Hematopoietic multipotent progenitor cell treated with erythropoietin and hydrocortisone succinate and interleukin-3 and kit ligand, for 15 days (in vitro differentiated cells): ENCODE results near the gene ZNF512.
"Not testable (repeated sequence)": the region's sequence is repeated elsewhere in the genome, so short reads cannot be mapped to it uniquely, and the experiment has no call there.

Experiments
- DNase-seq: peaks from one replicate; pipeline ENCODE4 v3.0.0-alpha.2; 2015; ENCODE audit warnings: low spot score

ZNF512 gene

GRCh38 chr2:27583390-27583915, 611 bp downstream of the ZNF512 start:
- DNase-seq: no peak

- DNase-seq: no peak
These were observed 1.8 kb downstream of the ZNF512 start for GRCh38 chr2:27584597-27584996.

GRCh38 chr2:27587025-27587424, 4.2 kb downstream of the ZNF512 start:
- no peak for DNase-seq

GRCh38 chr2:27588308-27588707, 5.5 kb downstream of the ZNF512 start:
- no peak for DNase-seq

GRCh38 chr2:27591745-27592144, 8.9 kb downstream of the ZNF512 start:
- no peak for DNase-seq

- no peak for DNase-seq
These were observed 10.4 kb downstream of the ZNF512 start for GRCh38 chr2:27593240-27593639.

- not testable (repeated sequence) for DNase-seq
These were observed 11.3 kb downstream of the ZNF512 start for GRCh38 chr2:27594020-27594703.

GRCh38 chr2:27595412-27595811, 12.6 kb downstream of the ZNF512 start:
- DNase-seq: not testable (repeated sequence)

- no peak for DNase-seq
These were observed 13.8 kb downstream of the ZNF512 start for GRCh38 chr2:27596627-27597026.

GRCh38 chr2:27606611-27607010, 23.8 kb downstream of the ZNF512 start:
- no peak for DNase-seq

GRCh38 chr2:27613985-27614384, 31.1 kb downstream of the ZNF512 start:
- no peak for DNase-seq

- no peak for DNase-seq
These were observed 32.5 kb downstream of the ZNF512 start for GRCh38 chr2:27615316-27615715.

- no peak for DNase-seq
These were observed 38.7 kb downstream of the ZNF512 start for GRCh38 chr2:27621524-27621923.

- no peak for DNase-seq
These were observed 40.1 kb downstream of the ZNF512 start for GRCh38 chr2:27622921-27623384.

GRCh38 chr2:27624943-27625342, 42.1 kb downstream of the ZNF512 start:
- no peak for DNase-seq

GRCh38 chr2:27626323-27626722, 43.5 kb downstream of the ZNF512 start:
- not testable (repeated sequence) for DNase-seq

GRCh38 chr2:27626921-27627320, 44.1 kb downstream of the ZNF512 start:
- not testable (repeated sequence) for DNase-seq

- peak; percentile 9 for DNase-seq
These were observed 45.3 kb downstream of the ZNF512 start for GRCh38 chr2:27627963-27628766.

GRCh38 chr2:27628767-27629709, 46.2 kb downstream of the ZNF512 start, which contains the start of the genes CCDC121 and GPN1:
Gene CCDC121 (minus strand): TSS chr2:27629012. CDS start chr2:27627799, 1,213 bp downstream.
Gene GPN1 (plus strand): TSS chr2:27629050. CDS start chr2:27629059, 9 bp downstream.
- peak; percentile 87 for DNase-seq

GRCh38 chr2:27630257-27630656, 47.4 kb downstream of the ZNF512 start:
- not testable (repeated sequence) for DNase-seq

- no peak for DNase-seq
These were observed 51.4 kb downstream of the ZNF512 start for GRCh38 chr2:27634291-27634690.

GRCh38 chr2:27636766-27637165, 53.9 kb downstream of the ZNF512 start:
- DNase-seq: no peak
